Central memory CD4-positive, alpha-beta T cell (primary cell): ENCODE results near the gene TRIB2.
A peak's percentile ranks its signal among the peaks of the same experiment; 100 is the strongest.

Source experiments
- DNase-seq: peaks from one replicate; pipeline ENCODE4 v3.0.0; 2022

TRIB2 gene

GRCh38 chr2:12701786-12702167 is 15.0 kb upstream of the TRIB2 start:
- DNase-seq = no peak

GRCh38 chr2:12702168-12703121 is 14.3 kb upstream of the TRIB2 start:
- no peak for DNase-seq

- no peak for DNase-seq
Measured at GRCh38 chr2:12704378-12704777, 12.4 kb upstream of the TRIB2 start.

GRCh38 chr2:12705230-12705629 is 11.5 kb upstream of the TRIB2 start:
- DNase-seq = no peak

- no peak for DNase-seq
Measured at GRCh38 chr2:12705742-12706141, 11.0 kb upstream of the TRIB2 start.

GRCh38 chr2:12708508-12709206 is 8.1 kb upstream of the TRIB2 start:
- DNase-seq = no peak

GRCh38 chr2:12709207-12709522 is 7.6 kb upstream of the TRIB2 start:
- DNase-seq = peak; percentile 75

GRCh38 chr2:12710301-12710700 is 6.4 kb upstream of the TRIB2 start:
- DNase-seq = no peak

- DNase-seq = no peak
Measured at GRCh38 chr2:12711339-12711738, 5.4 kb upstream of the TRIB2 start.

GRCh38 chr2:12712881-12713280 is 3.9 kb upstream of the TRIB2 start:
- no peak for DNase-seq

- DNase-seq = no peak
Measured at GRCh38 chr2:12714391-12715221, 2.1 kb upstream of the TRIB2 start.

- no peak for DNase-seq
Measured at GRCh38 chr2:12715258-12716031, 1.3 kb upstream of the TRIB2 start.

GRCh38 chr2:12716032-12716281 is 779 bp upstream of the TRIB2 start:
- peak; percentile 78 for DNase-seq

GRCh38 chr2:12717191-12718014 is 667 bp downstream of the TRIB2 start:
- DNase-seq = peak; percentile 67

GRCh38 chr2:12718015-12718671 is 1.4 kb downstream of the TRIB2 start:
- peak; percentile 37 for DNase-seq

GRCh38 chr2:12718711-12719399 is 2.1 kb downstream of the TRIB2 start:
- peak; percentile 22 for DNase-seq

GRCh38 chr2:12719400-12720277 is 2.9 kb downstream of the TRIB2 start:
- no peak for DNase-seq

- DNase-seq = no peak
Measured at GRCh38 chr2:12720278-12720620, 3.5 kb downstream of the TRIB2 start.

GRCh38 chr2:12720754-12721378 is 4.1 kb downstream of the TRIB2 start:
- DNase-seq = no peak
